Inflammatory macrophage treated with lipopolysaccharide for 4 hours (primary cell): ENCODE measurements around the gene SRGAP3.

Experiments used
- DNase-seq: peaks from one replicate; pipeline ENCODE4 v3.0.0-alpha.2; 2020

The SRGAP3 gene

DNA sequence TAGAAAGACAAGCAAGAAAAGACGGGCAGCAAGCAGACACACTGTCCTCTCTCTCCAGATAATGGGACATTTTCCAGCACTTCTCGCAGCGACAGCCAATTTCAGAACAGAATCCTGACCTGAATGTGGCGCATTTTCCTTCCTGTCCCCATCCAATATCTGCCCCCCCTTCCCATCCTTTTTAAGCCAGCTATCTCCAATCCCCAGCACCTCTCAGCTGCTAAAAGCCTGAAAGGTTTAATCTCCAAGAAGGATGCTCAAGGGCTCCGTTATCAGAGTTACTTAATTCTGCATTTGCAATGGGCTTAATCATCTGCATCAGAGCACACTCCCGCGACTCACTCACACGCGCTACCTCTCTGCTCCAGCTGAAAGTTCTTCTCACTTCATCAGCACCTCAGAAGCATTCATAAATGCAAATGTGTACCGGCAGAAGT lies 50.5 kb downstream of the SRGAP3 start:
- no peak for DNase-seq

DNA sequence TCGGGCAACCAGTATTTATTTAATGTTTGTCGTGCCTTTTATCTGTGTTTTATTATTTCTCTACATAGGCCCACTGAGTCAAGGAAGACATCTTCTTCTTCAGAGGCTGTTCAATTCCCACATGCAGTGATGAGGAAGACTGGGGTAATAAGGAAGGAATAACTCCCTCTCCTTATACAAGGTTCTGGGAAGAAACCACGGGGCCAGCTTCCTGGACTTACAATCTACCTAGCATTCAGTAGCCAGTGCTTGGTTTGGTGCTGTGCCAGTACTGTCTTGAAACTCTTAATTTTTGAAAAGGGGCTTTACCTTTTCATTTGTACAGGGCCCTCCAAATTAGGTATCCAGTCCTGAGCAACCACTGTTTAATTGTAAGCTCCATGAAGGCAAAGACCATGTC lies 51.2 kb downstream of the SRGAP3 start:
- DNase-seq = no peak

DNA sequence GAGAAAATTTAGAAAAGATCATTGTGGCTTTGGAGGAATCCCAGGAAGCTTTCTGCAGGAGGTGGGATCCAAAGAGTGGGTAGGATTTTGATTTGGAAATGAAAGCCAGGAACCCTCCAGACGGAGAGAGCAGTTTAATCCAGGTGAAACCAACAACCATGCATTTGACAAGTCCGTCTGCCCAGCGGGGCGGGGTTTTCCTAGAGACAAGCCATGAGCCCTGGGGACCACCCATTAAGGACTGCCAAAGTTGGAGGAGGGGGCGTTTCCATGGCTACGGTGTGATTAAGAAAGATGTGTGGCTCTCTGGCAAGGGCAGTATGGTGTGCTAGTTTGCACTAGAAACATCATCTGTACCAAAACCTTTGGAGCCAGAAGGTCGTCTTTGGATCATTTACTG lies 53.4 kb downstream of the SRGAP3 start:
- no peak for DNase-seq

DNA sequence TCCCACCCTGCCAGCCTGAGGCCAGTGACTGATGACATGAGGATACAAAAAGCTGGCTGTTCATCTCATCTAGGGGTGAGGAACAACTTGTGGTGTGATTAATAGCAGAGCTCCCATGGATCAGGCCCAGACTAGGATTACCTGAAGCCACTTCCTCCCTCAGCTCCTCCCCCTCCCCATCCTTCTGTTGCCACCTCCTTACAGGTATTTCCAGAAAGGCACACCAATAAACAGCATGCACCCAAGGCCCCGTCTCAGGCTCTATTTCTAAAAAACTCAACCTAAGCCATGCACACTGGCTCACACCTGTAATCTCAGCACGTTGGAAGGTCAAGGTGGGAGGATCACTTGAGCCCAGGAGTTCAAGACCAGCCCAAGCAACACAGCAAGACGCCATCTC lies 54.1 kb downstream of the SRGAP3 start:
- DNase-seq = no peak

DNA sequence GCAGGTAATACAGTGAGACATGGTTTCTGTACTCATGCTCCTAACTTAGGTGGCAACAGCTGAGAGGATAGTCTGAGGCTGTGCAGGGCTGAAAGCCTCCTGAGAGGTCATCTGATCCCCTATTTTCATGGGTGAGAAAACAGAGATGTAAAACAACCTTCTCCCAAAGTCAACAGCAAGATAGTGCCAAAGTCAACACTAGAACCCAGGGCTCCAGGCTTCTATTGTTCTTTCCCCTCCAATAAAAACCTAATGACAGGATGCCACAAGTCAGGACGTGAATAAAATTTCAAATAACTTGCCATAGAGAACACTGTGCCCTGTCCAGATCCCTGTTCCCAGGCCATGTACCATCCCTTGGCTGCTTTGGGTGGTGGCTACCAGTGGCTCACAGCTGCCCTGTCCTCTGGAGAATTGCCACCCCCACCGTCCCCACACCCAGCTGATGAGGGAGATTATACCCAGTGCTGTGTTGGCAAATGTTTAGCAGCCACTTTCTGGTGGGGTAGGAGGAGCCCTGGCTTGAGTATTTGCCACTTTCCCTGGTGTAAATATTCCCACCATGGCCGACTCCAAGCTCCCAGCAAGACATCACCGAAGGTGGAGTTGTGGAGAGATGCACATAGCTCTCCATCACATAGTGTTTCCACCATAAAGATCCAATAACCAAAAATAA lies 54.8 kb downstream of the SRGAP3 start:
- no peak for DNase-seq

DNA sequence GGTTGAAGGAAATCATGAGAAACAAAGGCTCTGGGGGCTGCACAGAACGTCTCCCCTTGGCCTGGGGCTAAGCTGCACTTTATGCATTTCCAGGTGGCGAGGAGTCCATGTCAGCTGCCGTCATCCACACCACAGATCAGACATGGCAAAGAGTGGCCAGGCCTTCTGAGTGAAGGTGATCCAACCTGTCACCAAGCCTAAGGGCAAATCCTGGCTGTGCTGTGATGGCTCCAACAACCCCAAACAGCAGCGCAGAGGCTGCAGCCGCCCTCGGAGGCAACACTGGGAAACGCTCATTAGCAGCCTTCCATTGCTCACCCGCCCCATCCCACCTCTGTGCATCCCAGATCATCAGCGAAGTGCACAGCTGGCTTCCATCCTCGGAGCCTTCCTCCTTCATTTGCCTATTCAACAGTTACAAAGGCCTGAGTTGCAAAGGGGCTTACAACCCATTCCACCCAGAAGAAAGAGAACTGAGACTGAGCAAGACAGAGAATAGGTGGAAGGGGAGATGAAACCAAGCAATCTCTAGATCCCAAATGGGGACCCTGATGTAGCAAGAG lies 55.7 kb downstream of the SRGAP3 start:
- DNase-seq = no peak

DNA sequence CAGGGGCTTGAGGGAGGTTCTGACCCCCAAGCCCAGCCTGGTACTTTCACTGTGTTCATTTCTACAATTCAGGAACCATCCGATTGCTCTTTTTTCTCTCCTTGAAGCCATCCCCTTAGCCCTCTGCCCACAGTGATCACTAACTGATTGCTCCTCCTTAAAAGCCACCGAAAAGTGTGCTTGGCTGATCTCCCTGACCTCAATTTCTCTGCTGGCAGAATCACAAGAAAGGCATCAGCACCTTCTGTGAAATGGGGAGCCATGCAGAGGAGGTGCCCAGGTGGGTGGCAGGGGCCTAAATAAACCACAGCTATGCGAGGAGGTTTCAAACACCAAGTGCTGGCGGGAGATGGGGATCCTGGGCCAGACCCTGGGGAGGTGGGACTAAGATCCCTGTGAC lies 56.2 kb downstream of the SRGAP3 start:
- no peak for DNase-seq

DNA sequence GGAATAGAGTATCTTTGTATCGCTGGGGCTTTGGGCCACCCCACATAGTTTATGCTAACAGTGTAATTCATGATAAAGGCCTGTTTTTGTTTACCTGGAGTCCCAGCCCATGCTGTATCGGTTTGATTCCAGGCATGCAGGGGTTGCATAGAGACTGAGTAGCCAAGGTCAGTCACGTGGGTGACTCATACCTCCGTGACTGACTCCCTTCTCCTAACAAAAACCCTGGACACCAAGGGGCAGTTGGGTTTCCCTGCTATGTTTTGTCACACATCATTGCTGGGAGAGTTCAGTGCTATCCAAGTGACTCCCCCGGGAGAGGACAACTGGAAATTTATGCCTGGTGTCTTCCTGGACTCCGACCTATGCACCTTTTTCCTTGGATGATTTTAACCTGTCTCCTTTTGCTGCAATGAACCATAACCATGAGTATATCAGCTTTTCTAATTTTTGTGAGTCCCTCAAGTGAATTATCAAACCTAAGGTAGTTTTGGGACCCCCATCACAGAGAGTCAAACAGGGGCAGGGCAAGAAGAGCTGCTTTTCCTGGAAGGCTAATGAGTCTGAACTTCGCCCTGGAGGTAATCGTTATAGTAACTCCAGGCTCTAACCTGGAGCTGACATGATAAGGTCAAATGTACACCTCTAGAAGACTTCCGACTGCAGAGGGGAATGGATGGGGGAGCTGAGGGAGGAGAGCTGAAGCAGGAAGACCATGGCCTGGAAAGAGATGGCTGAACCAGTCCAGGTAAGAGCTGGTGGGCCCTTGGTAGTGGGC lies 57.0 kb downstream of the SRGAP3 start:
- DNase-seq = no peak

DNA sequence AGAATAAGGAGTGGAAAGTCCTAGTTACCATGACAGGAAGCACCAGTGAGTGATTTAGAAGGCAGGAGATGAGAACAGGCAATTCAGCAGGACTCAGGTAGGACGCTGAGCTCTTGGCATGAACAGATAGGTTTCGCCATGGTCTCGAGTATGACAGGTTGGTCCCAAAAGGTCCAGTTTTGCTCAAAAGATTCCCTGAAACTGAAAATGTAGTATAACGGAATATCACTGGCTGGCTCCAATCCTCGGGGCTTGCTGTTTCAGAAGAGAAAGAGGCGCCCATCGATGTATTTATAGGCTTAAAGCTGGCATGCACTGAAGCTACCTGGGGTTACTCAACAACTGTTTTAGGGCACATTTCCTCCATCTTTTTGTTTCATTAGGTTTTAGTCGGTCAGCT lies 59.2 kb downstream of the SRGAP3 start:
- no peak for DNase-seq

DNA sequence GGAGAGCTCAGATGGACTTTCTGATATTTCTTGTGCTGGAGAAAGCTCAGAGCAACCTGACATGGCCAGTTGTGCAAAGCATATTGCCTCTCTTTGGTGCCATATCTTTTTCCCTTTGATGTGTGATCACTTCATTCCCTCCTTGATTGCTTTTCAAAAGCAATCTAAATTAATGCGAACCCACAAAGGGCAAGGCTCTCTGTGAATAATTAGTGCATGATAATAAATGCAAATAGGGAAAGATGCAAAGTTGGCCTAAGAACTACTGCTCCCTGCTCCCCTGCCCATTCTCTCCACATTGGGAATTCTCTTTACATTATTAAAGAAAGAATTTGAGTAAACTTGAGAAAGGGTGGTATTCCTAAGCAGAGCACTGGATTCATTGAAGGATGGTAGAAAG lies 60.9 kb downstream of the SRGAP3 start:
- no peak for DNase-seq

DNA sequence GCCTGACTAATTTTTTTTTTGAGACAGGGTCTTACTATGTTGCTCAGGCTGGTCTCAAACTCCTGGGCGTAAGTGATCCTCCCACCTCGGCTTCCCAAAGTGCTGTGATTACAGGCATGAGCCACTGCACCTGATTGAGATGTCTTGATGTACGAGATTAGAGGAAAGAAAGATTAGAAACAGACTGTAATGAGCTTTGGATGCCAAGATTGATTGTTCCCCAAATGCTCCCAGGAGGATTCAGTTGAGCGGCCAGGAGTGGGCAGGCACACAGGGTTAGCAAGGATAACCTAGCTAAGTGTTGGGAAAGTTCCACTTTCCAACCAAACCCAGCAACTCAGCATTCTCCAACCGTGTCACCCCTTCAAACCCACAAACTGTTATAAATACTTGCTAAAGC lies 63.7 kb downstream of the SRGAP3 start:
- DNase-seq = no peak

DNA sequence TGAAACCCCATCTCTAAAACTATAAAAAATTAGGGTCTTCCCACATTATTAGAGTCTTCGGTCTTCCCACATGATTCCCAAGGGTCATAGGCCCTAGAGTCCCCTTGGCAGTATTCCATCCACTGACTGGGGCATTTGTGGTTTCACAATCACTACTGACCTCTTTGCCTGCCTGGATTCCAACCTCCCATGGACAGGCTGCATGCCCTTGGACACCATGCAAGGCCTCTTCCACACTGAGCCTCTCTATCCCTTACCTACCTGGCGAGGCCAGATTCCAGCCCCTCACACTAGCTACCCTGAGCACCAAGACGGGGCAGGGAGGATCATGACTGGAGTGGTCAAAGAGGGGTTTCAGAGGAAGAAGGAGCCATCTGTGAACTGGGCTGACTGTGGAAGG lies 64.4 kb downstream of the SRGAP3 start:
- no peak for DNase-seq

DNA sequence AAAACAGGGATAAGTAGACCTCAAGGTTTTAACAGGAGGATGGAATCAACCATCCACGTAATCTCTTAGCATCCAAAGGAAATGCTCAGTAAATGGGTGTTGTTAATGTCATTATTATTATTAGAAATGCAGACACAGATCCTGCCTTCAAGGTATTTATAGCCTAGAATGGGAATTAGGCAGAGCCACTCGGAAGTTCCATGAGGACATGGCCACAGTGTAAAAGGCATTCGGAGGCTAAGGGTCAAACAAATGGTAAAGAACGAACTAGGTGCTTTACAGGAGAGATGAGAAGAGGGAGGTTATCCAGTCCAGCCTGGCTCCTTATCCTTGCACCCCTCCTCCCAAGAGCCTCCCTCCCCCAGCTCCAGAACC lies 65.0 kb downstream of the SRGAP3 start:
- no peak for DNase-seq

DNA sequence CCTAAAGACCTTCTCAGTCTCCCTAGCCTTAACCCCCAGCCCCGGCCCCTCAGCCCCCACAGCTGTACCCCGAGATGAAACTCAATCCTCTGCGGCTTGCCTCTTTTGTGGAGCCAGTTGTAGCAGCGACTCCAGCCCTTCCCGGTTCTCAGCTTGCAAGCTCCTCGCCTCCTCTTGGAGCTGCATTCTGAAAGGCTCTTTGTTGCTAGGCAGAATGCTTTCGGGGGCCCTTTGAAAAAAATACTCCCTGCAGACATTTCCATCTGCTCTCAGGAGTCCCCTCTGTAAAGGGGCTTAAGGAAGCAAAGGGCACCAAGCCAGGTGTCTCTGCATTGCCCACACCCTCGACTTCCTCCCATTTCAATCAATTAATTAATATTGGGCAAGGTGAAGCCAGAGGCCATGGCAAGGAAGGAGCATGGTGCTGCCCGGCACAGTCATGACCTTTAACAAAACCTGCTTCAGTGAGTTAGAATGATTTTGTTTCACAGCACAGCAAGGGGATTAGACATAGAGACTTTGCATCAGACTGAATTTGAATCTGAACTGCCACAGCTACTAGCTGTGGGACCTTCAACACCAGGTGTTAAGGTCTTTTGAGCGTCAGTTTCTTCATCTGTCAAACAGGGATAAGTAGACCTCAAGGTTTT lies 65.5 kb downstream of the SRGAP3 start:
- DNase-seq = no peak

DNA sequence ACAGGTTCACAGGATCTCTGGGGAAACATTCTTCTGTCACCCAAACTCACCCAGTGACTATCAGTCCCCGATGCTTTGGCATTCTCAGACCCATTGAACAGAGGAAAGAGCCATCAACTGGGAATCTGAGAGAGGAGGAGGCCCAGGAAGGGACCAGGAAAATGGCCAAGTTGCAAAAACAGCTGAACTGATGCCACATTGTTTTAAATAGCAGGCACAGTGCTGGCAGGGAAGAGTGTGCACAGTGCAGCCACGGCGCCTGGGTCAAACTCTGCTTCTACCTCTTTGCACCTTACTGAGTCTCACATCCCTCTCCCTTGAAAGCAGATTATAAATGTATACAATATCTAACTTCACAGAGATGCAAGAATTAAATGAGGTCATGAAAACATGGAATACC lies 66.4 kb downstream of the SRGAP3 start:
- no peak for DNase-seq

DNA sequence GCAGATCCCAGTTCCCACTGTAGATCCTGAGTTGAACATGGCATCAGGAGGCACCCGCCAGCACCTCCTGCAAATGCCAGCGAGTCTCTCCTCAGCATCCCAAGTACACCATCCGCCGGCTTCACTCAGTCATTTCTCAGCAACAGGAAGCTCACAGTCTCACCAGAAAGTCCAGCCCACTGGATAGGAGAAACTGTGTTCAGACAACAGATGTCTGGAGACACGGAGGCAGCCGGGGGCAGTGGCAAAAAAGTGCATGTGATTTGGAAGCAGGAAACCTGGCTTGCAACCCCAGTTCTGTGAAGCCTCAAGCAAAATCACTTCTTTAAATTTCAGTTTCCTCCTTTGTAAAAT lies 68.7 kb downstream of the SRGAP3 start:
- DNase-seq = peak; percentile 40

DNA sequence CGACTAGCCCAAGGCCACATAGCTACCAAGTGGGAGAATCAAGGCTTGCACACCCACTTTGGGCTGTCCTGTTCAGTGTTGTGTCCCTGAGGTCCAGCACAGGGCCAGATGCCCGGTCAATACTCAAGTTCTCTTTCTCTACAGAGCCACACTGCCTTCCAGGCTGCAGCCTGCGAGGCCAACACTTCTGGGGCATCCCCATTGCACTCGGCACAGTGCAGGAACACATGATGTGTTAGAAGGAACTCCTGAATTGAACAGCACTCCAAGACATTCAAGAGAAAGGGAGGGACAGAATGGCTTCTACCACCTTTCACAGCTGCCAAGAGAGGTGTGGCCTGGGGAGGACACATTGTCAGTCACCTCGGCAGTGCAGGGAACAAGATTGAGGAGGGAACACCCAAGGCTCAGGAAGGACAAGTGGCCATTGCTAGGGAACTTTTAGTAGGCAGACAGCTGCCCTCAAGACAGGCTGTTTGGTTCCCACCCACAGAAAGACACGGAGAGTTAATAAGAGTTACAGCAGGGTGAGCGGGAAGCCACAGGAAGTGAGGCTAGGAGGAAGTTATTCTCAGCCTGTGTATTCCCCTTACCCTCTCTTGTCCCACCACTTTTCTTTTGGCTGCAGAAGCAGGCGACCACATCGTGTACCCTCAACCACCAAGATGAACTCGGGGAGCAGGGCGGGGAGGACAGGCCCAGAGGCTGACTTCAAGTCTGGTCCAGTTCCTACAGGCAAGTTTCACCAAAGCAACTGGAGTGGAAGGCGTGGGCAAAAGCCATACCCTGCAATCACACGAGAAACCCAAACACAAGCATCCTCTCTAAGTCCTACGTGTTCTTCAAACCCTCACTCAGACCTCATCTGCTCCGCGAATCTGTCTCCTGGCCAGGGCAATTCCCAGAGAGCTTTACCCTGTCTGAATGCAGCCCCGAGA lies 69.4 kb downstream of the SRGAP3 start:
- DNase-seq = peak; percentile 56

DNA sequence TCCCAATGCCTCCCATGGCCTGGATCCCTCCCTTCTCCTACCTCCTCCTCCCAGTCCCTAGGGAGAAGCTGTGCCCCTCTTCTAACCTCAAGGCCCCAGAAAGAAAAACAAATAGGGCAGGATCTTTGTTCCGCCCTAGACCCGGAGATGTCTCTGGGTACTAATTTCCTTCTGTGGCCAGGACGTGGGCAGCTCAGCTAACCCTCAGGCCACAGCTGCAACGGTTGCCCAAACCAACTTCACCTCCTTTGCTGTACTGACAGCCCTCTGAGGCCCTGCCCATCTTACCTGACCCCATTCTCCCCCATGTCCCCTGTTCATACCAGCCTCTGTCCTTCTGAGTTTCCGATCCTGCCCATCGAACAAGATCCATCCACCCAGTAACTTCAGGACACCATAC lies 70.7 kb downstream of the SRGAP3 start:
- no peak for DNase-seq

DNA sequence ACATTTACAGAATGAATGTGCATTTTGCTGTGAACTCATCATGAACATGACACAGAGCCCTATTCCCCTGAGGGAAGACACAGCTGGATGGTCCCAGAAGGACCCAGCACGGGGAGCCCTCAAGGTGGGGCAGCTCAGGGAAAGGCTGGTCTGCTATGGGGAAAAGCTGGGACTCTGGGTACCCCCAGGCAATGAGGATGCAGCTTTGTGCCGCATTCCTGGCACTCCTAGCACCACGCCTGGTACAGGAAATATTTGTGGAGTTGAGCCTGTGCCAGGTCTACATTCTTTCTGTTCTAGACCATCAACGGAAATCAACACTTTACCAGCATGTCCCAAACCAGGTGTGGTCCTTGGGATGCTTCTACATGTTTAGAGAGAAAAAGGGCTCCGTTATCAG lies 74.0 kb downstream of the SRGAP3 start:
- no peak for DNase-seq

DNA sequence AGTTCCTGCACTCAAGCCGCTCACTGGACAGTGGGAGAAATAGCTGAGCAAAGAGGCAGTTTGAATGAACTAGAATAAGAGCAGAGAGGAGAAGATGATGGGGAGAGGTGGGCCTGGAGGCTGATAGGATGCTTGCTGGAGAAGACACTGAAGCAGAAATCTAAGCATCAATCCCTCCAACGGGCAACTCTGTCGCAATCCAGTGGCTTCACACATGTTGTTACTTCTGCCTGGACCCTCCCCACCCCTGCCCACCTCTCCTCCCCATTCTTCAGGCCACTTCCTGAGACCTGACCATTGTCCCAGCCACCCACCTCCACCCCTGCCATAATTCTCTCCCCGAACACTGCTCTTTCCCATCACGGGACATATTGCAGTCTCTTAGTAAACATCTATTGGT lies 76.0 kb downstream of the SRGAP3 start:
- DNase-seq = no peak

DNA sequence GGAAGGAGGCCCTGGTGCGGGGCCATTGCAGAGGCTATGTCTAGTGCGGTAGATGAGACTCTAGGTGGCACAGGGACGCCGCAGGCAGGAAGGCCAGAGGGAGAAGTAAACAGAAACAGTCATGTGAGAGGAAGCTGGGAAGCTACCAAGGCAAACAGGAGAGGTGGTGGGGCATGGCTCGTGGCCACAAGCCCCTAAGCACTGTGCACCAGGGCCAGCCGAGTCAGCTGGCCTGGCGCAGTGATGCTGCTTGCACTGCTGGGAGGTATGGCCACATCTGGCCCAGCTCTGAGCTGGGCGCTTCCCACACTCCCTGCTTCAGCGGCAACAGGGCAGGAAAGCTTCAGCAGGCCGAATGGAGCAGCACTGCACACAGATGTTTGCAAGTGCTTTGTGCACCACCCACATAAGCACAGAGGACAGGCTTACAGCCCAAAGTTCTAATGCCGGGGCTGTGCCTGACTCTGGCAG lies 76.6 kb downstream of the SRGAP3 start:
- no peak for DNase-seq

DNA sequence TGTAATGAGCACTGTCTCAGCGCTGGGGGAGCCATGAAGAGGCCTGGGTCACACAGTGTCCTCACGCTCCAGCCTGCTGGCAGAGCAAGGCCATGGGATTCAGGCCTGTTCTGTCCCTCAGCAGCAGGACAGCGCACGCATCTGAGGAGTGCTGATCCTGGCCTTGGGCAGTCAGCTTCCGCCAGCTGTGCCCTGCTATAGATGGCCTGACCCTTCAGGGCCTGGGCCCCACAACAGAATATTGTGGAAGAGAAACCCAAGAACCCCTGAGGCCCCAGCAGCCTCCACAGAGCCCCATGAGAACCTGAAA lies 78.6 kb downstream of the SRGAP3 start:
- no peak for DNase-seq
